HEK293 (cell line): ENCODE data around the gene NR1I2.

Experiments used
- CTCF ChIA-PET: fragments of 350-600 bp; formaldehyde crosslinking; extraction: SDS; loops from one replicate; lab custom pipeline; 2021; ENCODE audit warnings: antibody characterized with exemption; lab: Yijun Ruan, JAX
- POLR2A ChIA-PET: fragments of 300-600 bp; formaldehyde crosslinking; extraction: SDS; loops from one replicate; lab custom pipeline; 2020; ENCODE audit warnings: antibody characterized with exemption, inconsistent platforms; lab: Yijun Ruan, JAX
- H3K27ac ChIP-seq: fragments of 200-500 bp; sonication (Bioruptor generic); 2 replicates; pipeline ENCODE4 v1.5.1; 2014; ENCODE audit warnings: low read depth, low read length, control low read depth, inconsistent platforms; ENCODE audit errors: extremely low read depth
- H3K36me3 ChIP-seq, 2 experiments: fragments of 200-500 bp in 1 of 2; sonication (Bioruptor generic) in 1 of 2; 1 replicate in 1 of 2; 2 replicates in 1 of 2; pipeline ENCODE4 v1.5.1; 2014 to 2017; ENCODE audit warnings: inconsistent platforms in 2 of 2, low read length in 2 of 2; ENCODE audit not compliant: control insufficient read depth in 2 of 2, insufficient read depth in 1 of 2
- H3K4me1 ChIP-seq: fragments of 200-500 bp; sonication (Bioruptor generic); 2 replicates; pipeline ENCODE4 v1.5.1; 2014; ENCODE audit warnings: mild to moderate bottlenecking, low read length, inconsistent platforms; ENCODE audit not compliant: control insufficient read depth, insufficient read depth
- H3K4me3 ChIP-seq: 2 replicates; pipeline ENCODE4 v1.5.1; 2011; ENCODE audit warnings: low read depth, mild to moderate bottlenecking, control low read depth, low read length, moderate library complexity
- H3K9me3 ChIP-seq: fragments of 200-500 bp; sonication (Bioruptor generic); 2 replicates; pipeline ENCODE4 v1.5.1; 2014; ENCODE audit warnings: low read depth, low read length, inconsistent platforms; ENCODE audit not compliant: control insufficient read depth, insufficient read depth
- GLI2 ChIP-seq: fragments of 450-650 bp; formaldehyde crosslinking; IDR thresholded peaks from 2 replicates; pipeline ENCODE4; 2017; ENCODE audit warnings: missing biosample characterization, missing genetic modification characterization, low read depth, borderline replicate concordance
- KLF10 ChIP-seq: fragments of 450-650 bp; IDR thresholded peaks from 2 replicates; pipeline ENCODE4 v1.5.1; 2018; ENCODE audit warnings: missing biosample characterization, mild to moderate bottlenecking, missing genetic modification characterization
- REPIN1 ChIP-seq: fragments of 450-650 bp; formaldehyde crosslinking; IDR thresholded peaks from 2 replicates; pipeline ENCODE4 v1.5.1; 2017; ENCODE audit warnings: missing biosample characterization, missing genetic modification characterization, low read depth
- SP3 ChIP-seq: fragments of 450-650 bp; formaldehyde crosslinking; IDR thresholded peaks from 2 replicates; pipeline ENCODE4 v1.5.1; 2016; ENCODE audit warnings: missing biosample characterization, missing genetic modification characterization
- ZFP3 ChIP-seq: fragments of 450-650 bp; formaldehyde crosslinking; IDR thresholded peaks from 2 replicates; pipeline ENCODE4 v1.5.1; 2016; ENCODE audit warnings: low read depth, missing biosample characterization, missing genetic modification characterization
- ZNF221 ChIP-seq: fragments of 450-650 bp; formaldehyde crosslinking; IDR thresholded peaks from 2 replicates; pipeline ENCODE4 v1.5.1; 2017; ENCODE audit warnings: missing biosample characterization, missing genetic modification characterization, borderline replicate concordance
- ZNF324 ChIP-seq: fragments of 450-650 bp; formaldehyde crosslinking; IDR thresholded peaks from 2 replicates; pipeline ENCODE4 v1.5.1; 2016; ENCODE audit warnings: missing biosample characterization, missing genetic modification characterization
- ZNF529 ChIP-seq: fragments of 450-650 bp; formaldehyde crosslinking; IDR thresholded peaks from 2 replicates; pipeline ENCODE4 v1.5.1; 2017; ENCODE audit warnings: missing genetic modification characterization, missing biosample characterization; ENCODE audit not compliant: insufficient replicate concordance
- ZNF677 ChIP-seq: fragments of 450-650 bp; IDR thresholded peaks from 2 replicates; pipeline ENCODE4 v1.5.0; 2018; ENCODE audit warnings: missing biosample characterization, mild to moderate bottlenecking, missing genetic modification characterization, moderate library complexity
- ZNF830 ChIP-seq: fragments of 450-650 bp; IDR thresholded peaks from 2 replicates; pipeline ENCODE4 v1.5.0; 2018; ENCODE audit warnings: missing biosample characterization, missing genetic modification characterization, low read depth, mild to moderate bottlenecking, moderate library complexity
- TF ChIP-seq, protein P1 (sequence below): fragments of 450-650 bp; formaldehyde crosslinking; IDR thresholded peaks from 2 replicates; pipeline ENCODE4 v1.5.1; 2016; ENCODE audit warnings: missing biosample characterization, missing genetic modification characterization
- TF ChIP-seq, protein P2 (sequence below): fragments of 450-650 bp; formaldehyde crosslinking; IDR thresholded peaks from 2 replicates; pipeline ENCODE4 v1.5.1; 2016; ENCODE audit warnings: missing biosample characterization, missing genetic modification characterization
- TF ChIP-seq, protein P3 (sequence below): fragments of 450-650 bp; formaldehyde crosslinking; IDR thresholded peaks from 2 replicates; pipeline ENCODE4 v1.5.1; 2016; ENCODE audit warnings: missing biosample characterization, missing genetic modification characterization
- TF ChIP-seq, protein P4 (sequence below): fragments of 450-650 bp; formaldehyde crosslinking; IDR thresholded peaks from 2 replicates; pipeline ENCODE4; 2016; ENCODE audit warnings: missing biosample characterization, missing genetic modification characterization
- TF ChIP-seq, protein P5 (sequence below): fragments of 450-650 bp; formaldehyde crosslinking; IDR thresholded peaks from 2 replicates; pipeline ENCODE4 v1.5.1; 2016; ENCODE audit warnings: missing biosample characterization, missing genetic modification characterization
- TF ChIP-seq, protein P6 (sequence below): fragments of 450-650 bp; formaldehyde crosslinking; IDR thresholded peaks from 2 replicates; pipeline ENCODE4 v1.5.1; 2016; ENCODE audit warnings: missing biosample characterization, missing genetic modification characterization, low read depth

NR1I2 gene

DNA sequence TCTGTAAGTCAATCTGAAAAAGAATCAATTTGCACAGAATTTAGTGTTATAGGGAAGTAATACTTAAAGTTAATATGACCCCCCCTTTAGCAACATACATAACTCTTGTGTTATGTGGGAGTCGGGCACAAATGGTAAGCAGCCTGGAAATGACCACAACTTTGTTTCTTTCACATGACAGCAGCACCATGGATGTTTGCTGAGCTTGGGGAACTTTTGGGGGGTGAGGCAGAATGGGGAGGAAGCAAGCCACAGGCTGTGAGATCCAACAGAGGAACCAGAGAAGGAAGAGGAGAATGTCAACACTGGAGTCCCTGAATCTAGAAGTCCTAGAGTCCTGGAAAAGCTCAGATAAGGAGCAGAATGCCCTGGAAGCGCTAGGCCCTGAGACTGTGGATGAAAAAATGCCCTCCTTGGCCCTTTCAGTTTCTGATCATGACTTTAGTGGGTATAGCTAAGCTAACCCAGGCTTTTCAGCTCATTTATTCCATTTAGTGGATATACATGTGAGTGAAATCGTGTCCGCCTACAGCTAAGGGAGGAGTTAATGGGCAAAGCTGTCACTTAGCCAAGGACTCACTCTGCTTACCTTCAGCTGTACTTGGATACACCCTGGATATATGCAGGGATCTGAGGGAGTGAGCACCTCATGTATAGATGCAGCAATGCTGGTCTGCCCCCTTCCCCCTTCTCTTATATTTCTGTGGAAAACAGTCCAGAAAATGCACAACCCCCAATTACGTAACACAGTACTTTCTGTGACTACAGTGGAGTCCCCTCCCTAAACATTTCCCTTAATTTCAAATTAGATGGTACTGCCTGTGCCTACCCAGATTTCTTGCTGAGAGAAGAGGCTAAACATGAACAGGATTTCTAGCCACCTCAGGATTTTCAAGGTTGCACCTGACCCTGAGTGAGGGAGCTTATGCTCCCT is 40.0 kb upstream of the NR1I2 start (continued):
- TF ChIP-seq, protein P1, sequence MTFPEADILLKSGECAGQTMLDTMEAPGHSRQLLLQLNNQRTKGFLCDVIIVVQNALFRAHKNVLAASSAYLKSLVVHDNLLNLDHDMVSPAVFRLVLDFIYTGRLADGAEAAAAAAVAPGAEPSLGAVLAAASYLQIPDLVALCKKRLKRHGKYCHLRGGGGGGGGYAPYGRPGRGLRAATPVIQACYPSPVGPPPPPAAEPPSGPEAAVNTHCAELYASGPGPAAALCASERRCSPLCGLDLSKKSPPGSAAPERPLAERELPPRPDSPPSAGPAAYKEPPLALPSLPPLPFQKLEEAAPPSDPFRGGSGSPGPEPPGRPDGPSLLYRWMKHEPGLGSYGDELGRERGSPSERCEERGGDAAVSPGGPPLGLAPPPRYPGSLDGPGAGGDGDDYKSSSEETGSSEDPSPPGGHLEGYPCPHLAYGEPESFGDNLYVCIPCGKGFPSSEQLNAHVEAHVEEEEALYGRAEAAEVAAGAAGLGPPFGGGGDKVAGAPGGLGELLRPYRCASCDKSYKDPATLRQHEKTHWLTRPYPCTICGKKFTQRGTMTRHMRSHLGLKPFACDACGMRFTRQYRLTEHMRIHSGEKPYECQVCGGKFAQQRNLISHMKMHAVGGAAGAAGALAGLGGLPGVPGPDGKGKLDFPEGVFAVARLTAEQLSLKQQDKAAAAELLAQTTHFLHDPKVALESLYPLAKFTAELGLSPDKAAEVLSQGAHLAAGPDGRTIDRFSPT (tag by site-specific recombination), result no peak
- TF ChIP-seq SP3, result no peak
- no peak for TF ChIP-seq KLF10 (tag by site-specific recombination)
- no peak for TF ChIP-seq REPIN1 (tag by site-specific recombination)

DNA sequence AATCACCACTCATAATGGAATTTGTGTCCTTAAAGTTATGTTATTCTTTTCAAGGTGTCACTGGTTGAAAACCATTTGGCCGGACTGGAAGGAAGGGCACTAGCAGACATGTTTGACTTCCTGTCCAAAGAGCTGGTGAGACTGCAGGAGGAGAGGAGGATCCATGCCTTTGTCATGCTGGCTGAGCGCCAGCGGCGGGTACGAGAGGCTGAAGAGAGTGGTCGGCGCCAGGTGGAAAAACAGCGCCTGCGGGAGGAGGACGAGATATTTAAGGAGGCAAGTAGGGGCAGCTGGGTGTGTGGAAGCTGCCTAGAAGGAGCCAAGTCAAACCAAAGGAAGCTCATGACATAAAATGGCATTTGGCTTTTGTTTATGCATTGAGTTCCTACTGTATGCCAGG is 38.0 kb upstream of the NR1I2 start:
- no peaks in the 10 kb centered on the region for H3K36me3 ChIP-seq
- ChIA-PET POLR2A (no interaction called here), CTCF (no interaction called here)
- H3K4me1 ChIP-seq, result no peaks in the 10 kb centered on the region
- no peak overlapping the region for H3K4me3 ChIP-seq
- no peak overlapping the region for H3K27ac ChIP-seq
- H3K9me3 ChIP-seq, result no peaks in the 10 kb centered on the region
- no peak for TF ChIP-seq ZNF677 (tag by site-specific recombination)
- TF ChIP-seq ZNF324, result no peak
- no peak for TF ChIP-seq ZNF221
- TF ChIP-seq, protein P2, sequence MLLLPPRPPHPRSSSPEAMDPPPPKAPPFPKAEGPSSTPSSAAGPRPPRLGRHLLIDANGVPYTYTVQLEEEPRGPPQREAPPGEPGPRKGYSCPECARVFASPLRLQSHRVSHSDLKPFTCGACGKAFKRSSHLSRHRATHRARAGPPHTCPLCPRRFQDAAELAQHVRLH (tag by site-specific recombination), result no peak
- TF ChIP-seq, protein P3, sequence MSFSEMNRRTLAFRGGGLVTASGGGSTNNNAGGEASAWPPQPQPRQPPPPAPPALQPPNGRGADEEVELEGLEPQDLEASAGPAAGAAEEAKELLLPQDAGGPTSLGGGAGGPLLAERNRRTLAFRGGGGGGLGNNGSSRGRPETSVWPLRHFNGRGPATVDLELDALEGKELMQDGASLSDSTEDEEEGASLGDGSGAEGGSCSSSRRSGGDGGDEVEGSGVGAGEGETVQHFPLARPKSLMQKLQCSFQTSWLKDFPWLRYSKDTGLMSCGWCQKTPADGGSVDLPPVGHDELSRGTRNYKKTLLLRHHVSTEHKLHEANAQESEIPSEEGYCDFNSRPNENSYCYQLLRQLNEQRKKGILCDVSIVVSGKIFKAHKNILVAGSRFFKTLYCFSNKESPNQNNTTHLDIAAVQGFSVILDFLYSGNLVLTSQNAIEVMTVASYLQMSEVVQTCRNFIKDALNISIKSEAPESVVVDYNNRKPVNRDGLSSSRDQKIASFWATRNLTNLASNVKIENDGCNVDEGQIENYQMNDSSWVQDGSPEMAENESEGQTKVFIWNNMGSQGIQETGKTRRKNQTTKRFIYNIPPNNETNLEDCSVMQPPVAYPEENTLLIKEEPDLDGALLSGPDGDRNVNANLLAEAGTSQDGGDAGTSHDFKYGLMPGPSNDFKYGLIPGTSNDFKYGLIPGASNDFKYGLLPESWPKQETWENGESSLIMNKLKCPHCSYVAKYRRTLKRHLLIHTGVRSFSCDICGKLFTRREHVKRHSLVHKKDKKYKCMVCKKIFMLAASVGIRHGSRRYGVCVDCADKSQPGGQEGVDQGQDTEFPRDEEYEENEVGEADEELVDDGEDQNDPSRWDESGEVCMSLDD (tag by site-specific recombination), result no peak
- TF ChIP-seq, protein P4, sequence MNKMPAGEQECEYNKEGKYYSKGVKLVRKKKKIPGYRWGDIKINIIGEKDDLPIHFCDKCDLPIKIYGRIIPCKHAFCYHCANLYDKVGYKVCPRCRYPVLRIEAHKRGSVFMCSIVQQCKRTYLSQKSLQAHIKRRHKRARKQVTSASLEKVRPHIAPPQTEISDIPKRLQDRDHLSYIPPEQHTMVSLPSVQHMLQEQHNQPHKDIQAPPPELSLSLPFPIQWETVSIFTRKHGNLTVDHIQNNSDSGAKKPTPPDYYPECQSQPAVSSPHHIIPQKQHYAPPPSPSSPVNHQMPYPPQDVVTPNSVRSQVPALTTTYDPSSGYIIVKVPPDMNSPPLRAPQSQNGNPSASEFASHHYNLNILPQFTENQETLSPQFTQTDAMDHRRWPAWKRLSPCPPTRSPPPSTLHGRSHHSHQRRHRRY (tag by site-specific recombination), result no peak
- no peak for TF ChIP-seq ZNF529
- no peak for TF ChIP-seq GLI2 (tag by site-specific recombination)
- TF ChIP-seq, protein P5, sequence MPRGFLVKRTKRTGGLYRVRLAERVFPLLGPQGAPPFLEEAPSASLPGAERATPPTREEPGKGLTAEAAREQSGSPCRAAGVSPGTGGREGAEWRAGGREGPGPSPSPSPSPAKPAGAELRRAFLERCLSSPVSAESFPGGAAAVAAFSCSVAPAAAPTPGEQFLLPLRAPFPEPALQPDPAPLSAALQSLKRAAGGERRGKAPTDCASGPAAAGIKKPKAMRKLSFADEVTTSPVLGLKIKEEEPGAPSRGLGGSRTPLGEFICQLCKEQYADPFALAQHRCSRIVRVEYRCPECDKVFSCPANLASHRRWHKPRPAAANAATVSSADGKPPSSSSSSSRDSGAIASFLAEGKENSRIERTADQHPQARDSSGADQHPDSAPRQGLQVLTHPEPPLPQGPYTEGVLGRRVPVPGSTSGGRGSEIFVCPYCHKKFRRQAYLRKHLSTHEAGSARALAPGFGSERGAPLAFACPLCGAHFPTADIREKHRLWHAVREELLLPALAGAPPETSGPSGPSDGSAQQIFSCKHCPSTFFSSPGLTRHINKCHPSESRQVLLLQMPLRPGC (tag by site-specific recombination), result no peak
- no peak for TF ChIP-seq ZNF830 (tag by site-specific recombination)

DNA sequence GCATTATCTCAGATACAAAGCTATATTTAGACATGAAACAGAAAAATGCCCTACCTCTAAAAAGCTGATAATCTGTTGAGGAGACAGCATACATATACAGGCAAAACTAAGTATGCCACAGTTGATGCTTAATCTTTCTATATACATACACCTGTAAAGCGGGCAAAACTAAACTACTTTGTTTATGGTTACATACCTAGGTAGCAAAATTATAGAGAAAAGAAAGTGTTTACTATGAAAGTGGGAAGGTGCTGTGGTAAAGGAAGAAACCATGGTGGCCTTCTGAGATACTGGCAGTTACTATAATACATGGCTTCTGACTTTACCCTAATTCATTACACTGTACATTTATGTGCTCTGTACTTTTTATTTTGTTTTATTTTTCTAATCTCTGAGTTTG is 36.0 kb upstream of the NR1I2 start:
- Histone ChIP-seq H3K4me1 (no peaks in the 10 kb centered on the region), H3K36me3 (no peaks in the 10 kb centered on the region), H3K4me3 (no peak overlapping the region), H3K9me3 (no peaks in the 10 kb centered on the region), H3K27ac (no peak overlapping the region)
- POLR2A ChIA-PET, result no interaction called here
- TF ChIP-seq, protein P6, sequence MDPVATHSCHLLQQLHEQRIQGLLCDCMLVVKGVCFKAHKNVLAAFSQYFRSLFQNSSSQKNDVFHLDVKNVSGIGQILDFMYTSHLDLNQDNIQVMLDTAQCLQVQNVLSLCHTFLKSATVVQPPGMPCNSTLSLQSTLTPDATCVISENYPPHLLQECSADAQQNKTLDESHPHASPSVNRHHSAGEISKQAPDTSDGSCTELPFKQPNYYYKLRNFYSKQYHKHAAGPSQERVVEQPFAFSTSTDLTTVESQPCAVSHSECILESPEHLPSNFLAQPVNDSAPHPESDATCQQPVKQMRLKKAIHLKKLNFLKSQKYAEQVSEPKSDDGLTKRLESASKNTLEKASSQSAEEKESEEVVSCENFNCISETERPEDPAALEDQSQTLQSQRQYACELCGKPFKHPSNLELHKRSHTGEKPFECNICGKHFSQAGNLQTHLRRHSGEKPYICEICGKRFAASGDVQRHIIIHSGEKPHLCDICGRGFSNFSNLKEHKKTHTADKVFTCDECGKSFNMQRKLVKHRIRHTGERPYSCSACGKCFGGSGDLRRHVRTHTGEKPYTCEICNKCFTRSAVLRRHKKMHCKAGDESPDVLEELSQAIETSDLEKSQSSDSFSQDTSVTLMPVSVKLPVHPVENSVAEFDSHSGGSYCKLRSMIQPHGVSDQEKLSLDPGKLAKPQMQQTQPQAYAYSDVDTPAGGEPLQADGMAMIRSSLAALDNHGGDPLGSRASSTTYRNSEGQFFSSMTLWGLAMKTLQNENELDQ (tag by site-specific recombination), result no peak
- TF ChIP-seq ZFP3 (tag by site-specific recombination), result no peak
- CTCF ChIA-PET, result no interaction called here
